HL-60 (cell line): ENCODE results near the gene CREB3L1.

Experiments used
- DNase-seq, 2 experiments: peaks; one replicate each; pipeline ENCODE4 v3.0.0-alpha.2; 2010 to 2020; ENCODE audit warnings: low read depth in 1 of 2, low spot score in 1 of 2
- H3K27ac ChIP-seq: fragments of 250-450 bp; sonication (Bioruptor Pico); replicated peaks from 2 replicates; pipeline ENCODE4 v1.5.1; 2020; ENCODE audit warnings: mild to moderate bottlenecking, moderate library complexity
- H3K27me3 ChIP-seq: fragments of 250-450 bp; sonication (Bioruptor Pico); 2 replicates; pipeline ENCODE4 v1.5.1; 2021; ENCODE audit warnings: mild to moderate bottlenecking, moderate library complexity; ENCODE audit not compliant: insufficient read depth, poor library complexity, severe bottlenecking
- H3K4me3 ChIP-seq: replicated peaks from 2 replicates; pipeline ENCODE4 v1.5.1; 2011; ENCODE audit warnings: mild to moderate bottlenecking, control low read depth, low read length; ENCODE audit not compliant: insufficient read depth
- GABPA ChIP-seq: IDR thresholded peaks from 2 replicates; pipeline ENCODE4 v1.6.1; 2012; ENCODE audit warnings: low read depth
- POLR2AphosphoS5 ChIP-seq: IDR thresholded peaks from 2 replicates; pipeline ENCODE4 v1.6.1; 2012; ENCODE audit warnings: low read depth
- REST ChIP-seq: IDR thresholded peaks from 2 replicates; pipeline ENCODE4 v1.6.1; 2012; ENCODE audit warnings: low read depth; ENCODE audit not compliant: insufficient replicate concordance
- SPI1 ChIP-seq: IDR thresholded peaks from 2 replicates; pipeline ENCODE4 v1.6.1; 2012; ENCODE audit warnings: low read depth, mild to moderate bottlenecking, borderline replicate concordance
- TF ChIP-seq, protein P1 (sequence below): IDR thresholded peaks from one replicate; pipeline ENCODE4 v1.5.1; 2011; ENCODE audit warnings: low read length, control low read depth, inconsistent platforms; ENCODE audit not compliant: insufficient read depth

The CREB3L1 gene

DNA sequence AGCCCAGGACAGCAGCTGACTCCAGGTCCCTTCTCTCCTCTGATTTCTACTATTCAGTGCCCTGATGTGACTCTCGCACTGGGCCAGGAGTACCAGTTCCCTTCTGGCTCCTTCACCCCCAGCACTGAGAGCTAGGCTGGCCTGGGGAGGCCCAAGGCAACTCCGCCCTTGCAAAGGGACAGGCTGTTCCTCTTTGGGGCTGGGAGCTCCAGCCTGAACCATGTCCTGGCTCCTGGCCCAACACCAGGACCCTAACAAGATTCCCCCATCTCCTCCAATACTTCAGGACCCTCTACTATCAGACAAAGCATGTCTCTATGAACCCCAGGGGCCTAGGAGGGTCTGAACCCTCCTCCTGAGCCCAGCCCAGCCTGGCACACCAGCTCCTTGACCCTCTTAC, 12.5 kb downstream of the CREB3L1 start:
- Histone ChIP-seq H3K27me3 (peaks cover 8% of the 10 kb centered on the region), H3K4me3 (no peak overlapping the region), H3K27ac (no peak overlapping the region)
- TF ChIP-seq, protein P1, sequence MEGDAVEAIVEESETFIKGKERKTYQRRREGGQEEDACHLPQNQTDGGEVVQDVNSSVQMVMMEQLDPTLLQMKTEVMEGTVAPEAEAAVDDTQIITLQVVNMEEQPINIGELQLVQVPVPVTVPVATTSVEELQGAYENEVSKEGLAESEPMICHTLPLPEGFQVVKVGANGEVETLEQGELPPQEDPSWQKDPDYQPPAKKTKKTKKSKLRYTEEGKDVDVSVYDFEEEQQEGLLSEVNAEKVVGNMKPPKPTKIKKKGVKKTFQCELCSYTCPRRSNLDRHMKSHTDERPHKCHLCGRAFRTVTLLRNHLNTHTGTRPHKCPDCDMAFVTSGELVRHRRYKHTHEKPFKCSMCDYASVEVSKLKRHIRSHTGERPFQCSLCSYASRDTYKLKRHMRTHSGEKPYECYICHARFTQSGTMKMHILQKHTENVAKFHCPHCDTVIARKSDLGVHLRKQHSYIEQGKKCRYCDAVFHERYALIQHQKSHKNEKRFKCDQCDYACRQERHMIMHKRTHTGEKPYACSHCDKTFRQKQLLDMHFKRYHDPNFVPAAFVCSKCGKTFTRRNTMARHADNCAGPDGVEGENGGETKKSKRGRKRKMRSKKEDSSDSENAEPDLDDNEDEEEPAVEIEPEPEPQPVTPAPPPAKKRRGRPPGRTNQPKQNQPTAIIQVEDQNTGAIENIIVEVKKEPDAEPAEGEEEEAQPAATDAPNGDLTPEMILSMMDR = no peak
- TF ChIP-seq GABPA (no peak), POLR2AphosphoS5 (no peak), SPI1 (no peak), REST (no peak)
- DNase-seq = no peak

- Histone ChIP-seq H3K4me3 (no peak overlapping the region), H3K27ac (no peak overlapping the region), H3K27me3 (peaks cover 14% of the 10 kb centered on the region)
- DNase-seq = no peak
- TF ChIP-seq POLR2AphosphoS5 (no peak), SPI1 (no peak), REST (no peak), GABPA (no peak)
- TF ChIP-seq, protein P1 = no peak
Observed at GRCh38 chr11:46290598-46291309, 13.3 kb downstream of the CREB3L1 start.

- no peak for DNase-seq
- H3K4me3 ChIP-seq = no peak overlapping the region
- H3K27me3 ChIP-seq = peaks cover 22% of the 10 kb centered on the region
- H3K27ac ChIP-seq = no peak overlapping the region
- TF ChIP-seq REST = no peak
- TF ChIP-seq SPI1 = no peak
- no peak for TF ChIP-seq GABPA
- TF ChIP-seq, protein P1 = no peak
- TF ChIP-seq POLR2AphosphoS5 = no peak
Observed at GRCh38 chr11:46291441-46292150, 14.1 kb downstream of the CREB3L1 start.
